ENCODE measurements around the gene MPG. TPM values are rescaled to one million over a fixed set of nuclear protein-coding genes. Genes with fewer than 3 reads are reported as not detected.

Gene MPG
- total RNA-seq, 4 donors from 2014 or later = 46.8 to 84.8 (median 61.0) TPM

DNA sequence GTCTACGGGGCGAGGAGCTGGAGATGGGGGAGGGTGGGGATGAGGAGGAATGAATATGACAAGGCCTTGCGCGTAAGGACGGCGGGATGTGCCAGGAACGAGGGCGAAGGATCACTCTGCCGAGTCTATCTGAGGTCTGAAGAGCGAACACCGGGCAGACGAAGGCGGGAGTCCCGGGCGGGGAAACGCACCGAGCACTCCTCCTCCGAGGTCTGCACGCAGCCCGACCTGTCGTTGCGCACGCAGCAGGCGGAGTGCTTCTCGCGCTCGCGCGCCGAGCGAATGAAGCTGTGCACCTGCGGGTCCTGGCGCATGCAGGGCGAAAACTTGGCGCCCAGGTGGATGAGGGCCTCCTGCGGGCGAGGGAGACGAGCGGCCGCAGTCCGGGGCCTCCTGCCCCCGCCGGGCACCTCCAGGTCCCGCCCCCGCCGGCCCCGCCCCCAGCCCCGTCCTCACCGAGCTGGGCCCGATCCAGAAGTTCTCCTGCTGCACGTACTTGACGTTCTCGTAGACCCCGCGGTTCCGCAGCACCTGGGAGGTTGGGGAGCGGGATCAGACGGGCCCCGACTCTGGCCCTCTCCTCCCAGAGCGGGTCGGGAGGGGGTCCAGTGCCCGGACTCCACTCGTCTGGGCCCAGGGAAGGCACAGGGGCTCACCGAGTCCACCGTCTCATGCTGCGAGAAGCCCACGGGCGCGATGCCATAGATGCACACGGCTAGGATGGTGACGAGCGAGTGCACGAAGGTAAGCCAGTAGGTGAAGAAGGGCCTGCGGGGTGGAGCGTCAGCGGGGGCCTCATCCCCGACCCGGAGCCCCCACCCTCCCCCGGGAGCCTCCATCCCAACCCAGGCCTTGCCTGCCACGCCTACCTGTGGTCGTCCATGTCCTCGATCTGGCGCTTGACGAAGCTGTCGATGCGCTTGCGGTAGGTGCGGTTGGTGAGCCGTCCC lies 16.8 kb upstream of the MPG start:
- no peak overlapping the region for H3K4me3 ChIP-seq (ENCODE audit: low read depth, poor library complexity, severe bottlenecking)
- WGBS, 2 donors = 88 to 89% methylated on average over 81 to 86 of the region's 89 CpGs
- peak in 1 of 2 donors; percentile 85 for DNase-seq (ENCODE audit: low spot score in 2 of 2)
- intact Hi-C loops (cut with DNase I; ENCODE audit: low total_unique reads) = no loop called here
- no peak for TF ChIP-seq POLR2A (IDR thresholded peaks at IDR 0.05)
- no peak for TF ChIP-seq CTCF (IDR thresholded peaks at IDR 0.05)

DNA sequence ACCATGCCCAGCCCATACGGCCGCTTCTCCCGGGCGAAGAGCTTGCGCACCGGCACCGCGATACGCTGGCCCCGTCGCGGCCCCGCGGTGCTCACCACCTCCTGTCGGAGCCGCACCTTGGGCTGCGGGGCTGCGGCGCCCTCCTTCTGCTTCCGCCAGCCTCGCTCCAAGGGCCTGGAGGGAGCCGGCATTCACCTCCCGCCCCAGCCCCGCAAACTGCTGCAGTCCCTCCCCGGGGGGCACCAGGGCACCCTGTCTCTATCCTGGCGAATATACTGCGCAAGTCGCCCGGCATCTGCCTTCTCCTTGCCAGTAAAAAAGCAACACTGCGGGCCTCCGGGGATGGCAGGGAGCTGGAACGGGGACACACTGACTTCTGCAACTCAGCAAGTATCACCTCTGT lies 16.1 kb upstream of the MPG start:
- no peak for TF ChIP-seq POLR2A (IDR thresholded peaks at IDR 0.05)
- TF ChIP-seq CTCF (IDR thresholded peaks at IDR 0.05) = no peak
- intact Hi-C loops (cut with DNase I; ENCODE audit: low total_unique reads) = no loop called here
- H3K4me3 ChIP-seq (ENCODE audit: low read depth, poor library complexity, severe bottlenecking) = no peak overlapping the region
- WGBS, 2 donors = 91 to 97% methylated on average over 28 to 31 of the region's 32 CpGs
- no peak for DNase-seq (ENCODE audit: low spot score in 2 of 2)

DNA sequence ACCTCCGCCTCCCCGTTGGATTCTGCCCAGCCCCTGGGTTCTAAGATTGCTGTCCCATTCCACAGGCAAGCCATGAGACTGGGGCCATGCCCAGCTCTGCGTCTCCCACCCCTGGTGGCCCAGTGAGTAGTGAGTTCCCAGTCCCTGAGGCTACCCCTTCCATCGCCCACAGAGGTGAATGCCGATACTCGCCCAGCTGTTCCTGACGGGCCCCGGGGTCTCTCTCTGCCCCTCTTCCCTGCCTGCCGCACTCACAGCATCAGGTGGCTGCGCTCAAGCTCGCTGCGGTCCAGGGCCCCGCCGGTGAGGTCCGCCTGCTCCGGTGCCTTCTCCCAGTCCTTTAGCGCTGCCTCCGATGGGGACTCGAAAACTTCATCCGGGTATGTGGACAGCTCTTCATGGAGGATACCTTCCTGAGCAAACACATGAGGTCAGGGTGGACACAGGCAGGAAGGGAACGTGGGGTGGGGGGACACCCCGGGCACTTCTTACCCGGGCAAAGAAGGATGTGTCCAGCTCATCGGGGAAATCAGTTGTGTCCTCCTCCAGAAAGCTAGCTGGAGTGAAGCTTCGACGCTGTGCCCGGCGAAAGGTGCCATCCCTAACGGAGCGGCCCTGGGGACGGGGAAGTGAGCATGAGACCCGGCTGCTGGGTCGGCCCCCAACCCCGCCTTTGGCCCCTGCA lies 15.6 kb upstream of the MPG start:
- no peak for DNase-seq (ENCODE audit: low spot score in 2 of 2)
- intact Hi-C loops (cut with DNase I; ENCODE audit: low total_unique reads) = no loop called here
- TF ChIP-seq POLR2A (IDR thresholded peaks at IDR 0.05) (no peak), CTCF (IDR thresholded peaks at IDR 0.05) (no peak)
- H3K4me3 ChIP-seq (ENCODE audit: low read depth, poor library complexity, severe bottlenecking) = no peak overlapping the region
- 96% methylated on average over 32 to 34 of the region's 34 CpGs for WGBS, 2 donors

- intact Hi-C loops (cut with DNase I; ENCODE audit: low total_unique reads) = no loop called here
- DNase-seq (ENCODE audit: low spot score in 2 of 2) = no peak
- TF ChIP-seq CTCF (IDR thresholded peaks at IDR 0.05) (no peak), POLR2A (IDR thresholded peaks at IDR 0.05) (no peak)
- no peak overlapping the region for H3K4me3 ChIP-seq (ENCODE audit: low read depth, poor library complexity, severe bottlenecking)
- WGBS, 2 donors = 95% methylated on average over 21 of the region's 21 CpGs
Observed at GRCh38 chr16:62968-63391, 15.0 kb upstream of the MPG start.

DNA sequence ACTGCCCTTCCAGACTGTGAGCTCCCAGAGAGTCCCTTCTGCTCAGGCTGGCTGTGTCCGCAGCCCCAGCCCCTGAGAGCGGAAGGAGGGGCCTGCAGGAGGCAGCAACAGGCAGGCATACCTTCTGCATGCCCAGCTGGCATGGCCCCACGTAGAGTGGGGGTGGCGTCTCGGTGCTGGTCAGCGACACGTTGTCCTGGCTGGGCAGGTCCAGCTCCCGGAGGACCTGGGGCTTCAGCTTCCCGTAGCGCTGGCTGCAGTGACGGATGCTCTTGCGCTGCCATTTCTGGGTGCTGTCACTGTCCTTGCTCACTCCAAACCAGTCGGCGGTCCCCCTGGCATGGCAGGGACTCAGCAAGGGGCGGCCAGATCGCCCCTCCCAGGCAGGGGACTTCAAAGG lies 14.6 kb upstream of the MPG start:
- no peak for DNase-seq (ENCODE audit: low spot score in 2 of 2)
- no peak for TF ChIP-seq CTCF (IDR thresholded peaks at IDR 0.05)
- TF ChIP-seq POLR2A (IDR thresholded peaks at IDR 0.05) = no peak
- H3K4me3 ChIP-seq (ENCODE audit: low read depth, poor library complexity, severe bottlenecking) = no peak overlapping the region
- intact Hi-C loops (cut with DNase I; ENCODE audit: low total_unique reads) = no loop called here
- 92% methylated on average over 10 to 14 of the region's 16 CpGs for WGBS, 2 donors

Data from lower leg skin (tissue), 4 donors.